Hematopoietic multipotent progenitor cell (in vitro differentiated cells): ENCODE measurements around the gene TTC7B. TPM values are rescaled to one million over a fixed set of nuclear protein-coding genes. Genes with fewer than 3 reads are reported as not detected.

Source experiments
- DNase-seq, 3 donors: peaks; one replicate each; pipeline ENCODE4 v3.0.0-alpha.2; 2011 to 2015; ENCODE audit warnings: low read depth in 2 of 3, low spot score in 2 of 3
- total RNA-seq: library from RNA; depleted of rRNA; stranded (reverse); fragments of >200 nt; gene quantifications from one replicate; pipeline ENCODE4 v1.2.3, GENCODE V29; 2012

The TTC7B gene
- total RNA-seq, 1 donor = 26.1 TPM

DNA sequence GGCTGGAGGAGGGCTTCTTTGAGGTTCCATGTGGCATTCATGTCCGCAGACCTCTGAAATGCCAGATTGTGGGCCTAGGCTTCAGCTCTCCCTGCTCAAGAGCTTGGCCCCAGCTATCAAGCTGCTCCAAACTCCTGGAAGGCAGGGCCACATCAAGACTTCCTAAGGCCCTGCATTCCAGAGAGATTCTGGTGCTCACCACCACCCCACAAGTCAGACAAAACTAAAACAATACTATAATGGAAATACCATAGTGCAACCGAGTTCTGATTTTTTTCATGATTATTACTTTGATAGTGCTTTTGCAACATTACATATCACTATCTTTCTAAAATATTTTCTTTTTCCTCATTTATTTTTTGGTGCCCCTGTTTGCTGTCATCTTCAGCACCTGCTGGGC lies 333.1 kb downstream of the TTC7B start:
- DNase-seq = no peak

DNA sequence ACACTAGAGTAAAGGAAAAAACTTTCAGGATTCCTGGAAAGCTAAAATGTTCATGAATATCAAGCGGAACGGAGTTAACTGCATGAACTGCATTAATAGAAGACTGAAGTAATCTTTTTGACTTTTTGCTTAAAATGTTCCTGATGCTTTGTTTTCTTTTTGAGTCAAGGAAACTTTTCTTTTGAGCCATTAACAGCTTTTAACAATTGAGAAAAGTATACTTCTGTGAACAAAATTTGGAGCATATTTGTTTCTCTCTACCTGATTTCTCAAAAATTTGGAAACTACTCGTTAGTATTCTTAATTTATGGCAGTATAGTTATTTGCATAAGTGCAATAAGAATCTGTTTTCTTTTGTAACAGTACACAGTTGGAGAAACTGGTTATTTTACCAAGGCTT lies 340.9 kb downstream of the TTC7B start:
- peak in 1 of 3 donors; percentile 42 for DNase-seq

Other genes starting within 250 kb of the TTC7B start
- gene RPS6KA5, start 244.2 kb upstream of the TTC7B start, total RNA-seq = 5.4 TPM